SK-N-SH (cell line): ENCODE measurements around the gene SPTBN5. TPM values are rescaled to one million over a fixed set of nuclear protein-coding genes. Genes with fewer than 3 reads are reported as not detected.

Experiments used
- CTCF ChIA-PET: fragments of 300-600, 350-600 bp; formaldehyde crosslinking; extraction: SDS; loops from one replicate; lab custom pipeline; 2021; lab: Yijun Ruan, JAX
- POLR2A ChIA-PET: fragments of 350-600 bp; sonication (Branson Sonifier 250); formaldehyde crosslinking; extraction: SDS; loops from one replicate; lab custom pipeline; 2020; ENCODE audit warnings: antibody characterized with exemption, inconsistent platforms; lab: Yijun Ruan, JAX
- DNase-seq: peaks from one replicate; pipeline ENCODE4 v3.0.0; 2012
- H2AFZ ChIP-seq: fragments of 200-600 bp; sonication (generic); 2 replicates; pipeline ENCODE4 v1.8.1; 2016; ENCODE audit warnings: antibody characterized with exemption, mild to moderate bottlenecking, low read depth
- H3F3A ChIP-seq: fragments of 200-600 bp; sonication (generic); replicated peaks from 2 replicates; pipeline ENCODE3; 2016; ENCODE audit warnings: antibody characterized with exemption, mild to moderate bottlenecking; ENCODE audit not compliant: insufficient read depth
- H3K27ac ChIP-seq, 2 experiments: fragments of 200-500 bp in 1 of 2; fragments of 200-600 bp in 1 of 2; sonication (Bioruptor generic) in 1 of 2; sonication (generic), shearing (Covaris generic) in 1 of 2; 2 replicates each; pipeline versions ENCODE4 v1.5.1 to v1.6.1; 2014 to 2016; ENCODE audit warnings: low read depth in 2 of 2, inconsistent platforms in 1 of 2, low read length in 1 of 2, mild to moderate bottlenecking in 1 of 2, mixed read lengths in 1 of 2
- H3K27me3 ChIP-seq: fragments of 200-600 bp; sonication (generic), shearing (Covaris generic); 2 replicates; pipeline ENCODE4 v1.6.1; 2016; ENCODE audit warnings: mixed run types; ENCODE audit not compliant: insufficient read depth
- H3K36me3 ChIP-seq, 2 experiments: fragments of 200-500 bp in 1 of 2; fragments of 200-600 bp in 1 of 2; sonication (Bioruptor generic) in 1 of 2; sonication (generic) in 1 of 2; replicated peaks in 1 of 2; 2 replicates each; pipeline versions ENCODE3 to v1.5.1; 2014 to 2016; ENCODE audit warnings: low read length in 1 of 2, mild to moderate bottlenecking in 1 of 2; ENCODE audit not compliant: insufficient read depth in 2 of 2, control insufficient read depth in 1 of 2
- H3K4me1 ChIP-seq, 2 experiments: fragments of 200-500 bp in 1 of 2; fragments of 200-600 bp in 1 of 2; sonication (Bioruptor generic) in 1 of 2; sonication (generic), shearing (Covaris generic) in 1 of 2; 2 replicates each; pipeline versions ENCODE4 v1.5.1 to v1.6.1; 2014 to 2016; ENCODE audit warnings: low read depth in 1 of 2, low read length in 1 of 2, mixed run types in 1 of 2; ENCODE audit not compliant: insufficient read depth in 2 of 2, control insufficient read depth in 1 of 2
- H3K4me2 ChIP-seq: fragments of 200-600 bp; sonication (generic), shearing (Covaris generic); 2 replicates; pipeline ENCODE4 v1.6.1; 2017; ENCODE audit warnings: mixed run types
- H3K4me3 ChIP-seq, 2 experiments: fragments of 200-500 bp in 1 of 2; fragments of 200-600 bp in 1 of 2; sonication (Bioruptor generic) in 1 of 2; sonication (generic), shearing (Covaris generic) in 1 of 2; 2 replicates each; pipeline versions ENCODE4 v1.5.1 to v1.8.1; 2014 to 2016; ENCODE audit warnings: low read depth in 2 of 2, inconsistent platforms in 1 of 2, low read length in 1 of 2, mild to moderate bottlenecking in 1 of 2, mixed read lengths in 1 of 2, moderate library complexity in 1 of 2
- H3K79me2 ChIP-seq: fragments of 200-600 bp; sonication (generic); 2 replicates; pipeline ENCODE4 v1.8.1; 2017; ENCODE audit warnings: mild to moderate bottlenecking; ENCODE audit not compliant: insufficient read depth
- H3K9ac ChIP-seq: fragments of 200-600 bp; sonication (generic); 2 replicates; pipeline ENCODE4 v1.6.1; 2017; ENCODE audit warnings: mixed run types
- H3K9me2 ChIP-seq: fragments of 200-600 bp; sonication (generic); 2 replicates; pipeline ENCODE4 v1.6.1; 2017; ENCODE audit warnings: mixed run types
- H3K9me3 ChIP-seq: fragments of 200-600 bp; sonication (generic); 2 replicates; pipeline ENCODE4 v1.6.1; 2017; ENCODE audit warnings: mixed run types, mild to moderate bottlenecking, moderate library complexity
- H4K20me1 ChIP-seq: fragments of 200-600 bp; sonication (generic); 2 replicates; pipeline ENCODE4 v1.6.1; 2017; ENCODE audit warnings: mild to moderate bottlenecking, mixed run types; ENCODE audit not compliant: insufficient read depth
- CHD2 ChIP-seq: fragments of 150-350 bp; IDR thresholded peaks from 2 replicates; pipeline ENCODE4 v1.6.1; 2018; ENCODE audit warnings: low read length; ENCODE audit not compliant: partially characterized antibody
- ELF1 ChIP-seq: IDR thresholded peaks from 2 replicates; pipeline ENCODE4 v1.4.0; 2012
- EP300 ChIP-seq, 2 experiments: IDR thresholded peaks; 2 replicates each; pipeline versions ENCODE4 v1.4.0 to v1.6.1; 2012; ENCODE audit warnings: borderline replicate concordance in 1 of 2, low read depth in 1 of 2, low read length in 1 of 2
- EZH2phosphoT487 ChIP-seq: fragments of 200-600 bp; sonication (generic); IDR thresholded peaks from 2 replicates; pipeline ENCODE4 v1.6.1; 2017; ENCODE audit warnings: low read depth, mixed run types, mild to moderate bottlenecking, antibody characterized with exemption, moderate library complexity, borderline replicate concordance
- FOXJ3 ChIP-seq: sonication (generic); formaldehyde crosslinking; IDR thresholded peaks from 2 replicates; pipeline ENCODE4 v1.5.1; 2020; ENCODE audit warnings: mild to moderate bottlenecking, missing genetic modification reagents
- GABPA ChIP-seq: IDR thresholded peaks from 2 replicates; pipeline ENCODE4 v1.4.0; 2012; ENCODE audit warnings: low read depth, mild to moderate bottlenecking
- IRF3 ChIP-seq: fragments of 150-350 bp; IDR thresholded peaks from 2 replicates; pipeline ENCODE4 v1.6.1; 2016; ENCODE audit warnings: mild to moderate bottlenecking, low read depth, low read length
- MXI1 ChIP-seq: IDR thresholded peaks from 2 replicates; pipeline ENCODE4 v1.6.1; 2012; ENCODE audit warnings: mild to moderate bottlenecking, low read depth, low read length, improper control_type of control experiment
- NFIC ChIP-seq: IDR thresholded peaks from 2 replicates; pipeline ENCODE4 v1.4.0; 2012; ENCODE audit warnings: borderline replicate concordance
- NRF1 ChIP-seq: IDR thresholded peaks from 2 replicates; pipeline ENCODE4 v1.6.1; 2012; ENCODE audit warnings: low read depth, mild to moderate bottlenecking, low read length
- PBX3 ChIP-seq: IDR thresholded peaks from 2 replicates; pipeline ENCODE4; 2012
- RAD21 ChIP-seq: IDR thresholded peaks from 2 replicates; pipeline ENCODE4 v1.6.1; 2012; ENCODE audit warnings: mild to moderate bottlenecking, low read length
- RFX5 ChIP-seq: IDR thresholded peaks from 2 replicates; pipeline ENCODE4 v1.6.1; 2012; ENCODE audit warnings: mild to moderate bottlenecking, improper control_type of control experiment, low read length
- RXRA ChIP-seq: IDR thresholded peaks from 2 replicates; pipeline ENCODE4 v1.4.0; 2012; ENCODE audit warnings: low read depth, mild to moderate bottlenecking, borderline replicate concordance
- TAF1 ChIP-seq: IDR thresholded peaks from 2 replicates; pipeline ENCODE4 v1.6.1; 2012; ENCODE audit warnings: low read depth, mild to moderate bottlenecking, low read length, moderate library complexity, borderline replicate concordance
- TEAD4 ChIP-seq: IDR thresholded peaks from 2 replicates; pipeline ENCODE4 v1.4.0; 2012; ENCODE audit warnings: mild to moderate bottlenecking, borderline replicate concordance; ENCODE audit not compliant: insufficient read depth
- USF2 ChIP-seq: fragments of 150-350 bp; IDR thresholded peaks from 2 replicates; pipeline ENCODE4 v1.6.1; 2017; ENCODE audit warnings: antibody characterized with exemption, low read length, low read depth, borderline replicate concordance
- WGBS: methylation state at CpG from one replicate; pipeline ENCODE4 v1.1.6; 2017; ENCODE audit warnings: low lambda C conversion rate; 5-methylcytosine and 5-hydroxymethylcytosine counted together
- polyA plus RNA-seq, 3 experiments: library from polyadenylated mRNA; depleted of rRNA; stranded (reverse); fragments of >200 nt; gene quantifications; 2 replicates each; pipeline ENCODE4 v1.2.3, GENCODE V29; 2012

The SPTBN5 gene
- polyA plus RNA-seq, 1 of the 3 experiments (the other 2 are of a cell fraction), result 0.23 TPM

- Histone ChIP-seq H3K4me3 (no peak overlapping the region), H3K27ac (no peak overlapping the region), H3K27me3 (no peaks in the 10 kb centered on the region), H3K9me2 (no peaks in the 10 kb centered on the region), H4K20me1 (no peaks in the 10 kb centered on the region), H3K4me2 (no peak overlapping the region), H3K9me3 (no peaks in the 10 kb centered on the region), H3K79me2 (no peaks in the 10 kb centered on the region), H3K4me1 (no peaks in the 10 kb centered on the region), H3K36me3 (peaks cover 0 to 71% of the 10 kb centered on the region in 2 experiments), H3F3A (no peaks in the 10 kb centered on the region), H3K9ac (no peak overlapping the region), H2AFZ (no peak overlapping the region)
- ChIA-PET CTCF (interaction anchor here (1.1 to 4.3 kb wide), 3 partner anchors 45 to 214 kb away, joined by 3 to 17 read pairs (median 5); no protein-coding TSS in a partner anchor), POLR2A (no interaction called here)
- DNase-seq, result no peak
- TF ChIP-seq TAF1, result no peak
- no peak for TF ChIP-seq RFX5
- no peak for TF ChIP-seq IRF3
- no peak for TF ChIP-seq EP300 (IDR thresholded peaks at IDR 0.05; ENCODE audit: borderline replicate concordance in 1 of 2, low read depth in 1 of 2, low read length in 1 of 2)
- TF ChIP-seq GABPA, result no peak
- TF ChIP-seq NFIC, result no peak
- no peak for TF ChIP-seq CHD2
- no peak for TF ChIP-seq EZH2phosphoT487
- TF ChIP-seq ELF1, result no peak
- TF ChIP-seq TEAD4, result no peak
- no peak for TF ChIP-seq RXRA
- no peak for TF ChIP-seq PBX3
- TF ChIP-seq NRF1, result no peak
- no peak for TF ChIP-seq MXI1
- no peak for TF ChIP-seq RAD21
- no peak for TF ChIP-seq FOXJ3 (CRISPR knock-in tag)
- no peak for TF ChIP-seq USF2
- WGBS, result 90% methylated on average over 6 of the region's 6 CpGs
Observed at GRCh38 chr15:41817781-41818180, 76.1 kb downstream of the SPTBN5 start.
